Activated naive CD4-positive, alpha-beta T cell treated with anti-CD3 and anti-CD28 coated beads, Interleukin-2, amount 50 U/mL, for 16 hours (primary cell): ENCODE results near the gene DCT.

Experiments used
- DNase-seq: peaks from one replicate; pipeline ENCODE4 v3.0.0-alpha.2; 2020

The DCT gene

GRCh38 chr13:94444826-94445225 is 34.7 kb downstream of the DCT start:
- no peak for DNase-seq

- no peak for DNase-seq
Observed at GRCh38 chr13:94435604-94436226, 43.8 kb downstream of the DCT start.

- peak; percentile 16 for DNase-seq
Observed at GRCh38 chr13:94433055-94433961, 46.2 kb downstream of the DCT start.

GRCh38 chr13:94431987-94432386 is 47.5 kb downstream of the DCT start:
- no peak for DNase-seq

GRCh38 chr13:94431574-94431973 is 47.9 kb downstream of the DCT start:
- DNase-seq: no peak

- no peak for DNase-seq
Observed at GRCh38 chr13:94427313-94427953, 52.0 kb downstream of the DCT start.

GRCh38 chr13:94419925-94420305 is 59.6 kb downstream of the DCT start:
- DNase-seq: no peak

- peak; percentile 51 for DNase-seq
Observed at GRCh38 chr13:94419304-94419924, 60.1 kb downstream of the DCT start.

- DNase-seq: no peak
Observed at GRCh38 chr13:94417294-94417693, 62.2 kb downstream of the DCT start.

- DNase-seq: no peak
Observed at GRCh38 chr13:94416454-94417080, 62.9 kb downstream of the DCT start.

GRCh38 chr13:94415500-94416237 is 63.8 kb downstream of the DCT start:
- DNase-seq: no peak

GRCh38 chr13:94414708-94415107 is 64.8 kb downstream of the DCT start:
- no peak for DNase-seq

GRCh38 chr13:94414141-94414540 is 65.3 kb downstream of the DCT start:
- no peak for DNase-seq

GRCh38 chr13:94413598-94413944 is 65.9 kb downstream of the DCT start:
- no peak for DNase-seq

- DNase-seq: no peak
Observed at GRCh38 chr13:94412870-94413597, 66.4 kb downstream of the DCT start.

GRCh38 chr13:94411747-94412146 is 67.7 kb downstream of the DCT start:
- DNase-seq: no peak

- no peak for DNase-seq
Observed at GRCh38 chr13:94408314-94409036, 71.0 kb downstream of the DCT start.

GRCh38 chr13:94400874-94401273 is 78.6 kb downstream of the DCT start:
- DNase-seq: no peak

- no peak for DNase-seq
Observed at GRCh38 chr13:94399812-94400211, 79.7 kb downstream of the DCT start.

GRCh38 chr13:94395860-94396259 is 83.6 kb downstream of the DCT start:
- no peak for DNase-seq

- no peak for DNase-seq
Observed at GRCh38 chr13:94394723-94395122, 84.8 kb downstream of the DCT start.
